Left lung (tissue), 10 donors: ENCODE results near the gene HEY2. TPM values are rescaled to one million over a fixed set of nuclear protein-coding genes. Genes with fewer than 3 reads are reported as not detected.

Experiments
- ATAC-seq: fragments of 200-7000 bp; cut with Tn5 transposase; one replicate; pipeline ENCODE4 v1.9.1; 2020; ENCODE audit warnings: moderate library complexity
- DNase-seq, 4 donors: peaks; one replicate each; pipeline ENCODE4 v3.0.0-alpha.2; 2013 to 2020
- H3K27ac ChIP-seq, 2 donors: fragments of 200-600 bp; sonication (generic) in 1 of 2; one replicate each; pipeline versions ENCODE4 v1.5.0 to v1.8.0; 2020 to 2021
- H3K27me3 ChIP-seq, 2 donors: fragments of 200-600 bp; sonication (generic) in 1 of 2; one replicate each; pipeline versions ENCODE4 v1.5.0 to v1.8.0; 2020 to 2021
- H3K36me3 ChIP-seq, 2 donors: fragments of 200-600 bp; sonication (generic) in 1 of 2; one replicate each; pipeline versions ENCODE4 v1.5.0 to v1.8.0; 2020 to 2021
- H3K4me1 ChIP-seq, 2 donors: fragments of 200-600 bp; one replicate each; pipeline ENCODE4 v1.8.0; 2021
- H3K4me3 ChIP-seq, 2 donors: fragments of 200-600 bp; sonication (generic) in 1 of 2; one replicate each; pipeline versions ENCODE4 v1.5.0 to v1.8.0; 2020 to 2021; ENCODE audit warnings: mild to moderate bottlenecking in 1 of 2
- H3K9me3 ChIP-seq, 2 donors: fragments of 200-600 bp; sonication (generic) in 1 of 2; one replicate each; pipeline versions ENCODE4 v1.5.0 to v1.8.0; 2020 to 2021
- CTCF ChIP-seq, 2 donors: fragments of 200-600 bp; sonication (generic) in 1 of 2; IDR thresholded peaks; one replicate each; pipeline versions ENCODE4 v1.5.0 to v1.8.0; 2021; ENCODE audit warnings: antibody characterized with exemption in 2 of 2
- intact Hi-C, 2 donors: fragments of 100-400 bp; cut with DNase I; formaldehyde crosslinking; loops; one replicate each; pipeline versions ENCODE4 v1.11.2 to v1.14.2; 2022
- polyA plus RNA-seq, 6 donors: library from polyadenylated mRNA; unstranded; fragments of 120-200 nt; gene quantifications; one replicate each; pipeline ENCODE4 v1.2.1, GENCODE V29; 2013; ENCODE audit not compliant: insufficient read length in 6 of 6
- total RNA-seq, 2 donors: library from RNA; stranded (reverse); fragmentation: NEBNext Ultra II Directional; extraction: Animal tissue kit (Norgen Biotek cat#: 25700); gene quantifications; one replicate each; pipeline ENCODE4 v1.2.1, GENCODE V29; 2021
- donor health status: DM: no; HTN: yes; CAD: no.
- donor health status: DM: no; HTN: no; CAD: no.

HEY2 gene
- total and polyA plus RNA-seq, 8 donors = 1.1 to 3.6 (median 1.5) TPM

DNA sequence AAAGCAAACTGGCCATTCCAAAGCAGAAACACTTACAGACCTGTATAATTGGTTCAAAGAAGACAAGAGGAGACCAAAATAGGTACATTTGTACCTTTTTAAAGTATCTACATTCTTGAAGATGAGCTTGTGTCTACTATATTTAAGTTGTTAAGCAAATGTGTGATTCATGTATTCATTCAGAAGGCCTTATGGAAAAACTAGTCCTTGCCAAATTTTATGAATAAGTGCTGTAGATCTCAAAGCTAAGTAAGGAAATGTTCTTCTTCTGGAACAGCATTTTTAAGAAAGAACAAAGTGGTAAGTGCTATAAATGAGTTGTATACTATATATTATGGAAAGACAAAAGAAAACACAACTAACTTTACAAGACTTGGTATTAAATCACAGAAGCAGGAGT, 22.2 kb upstream of the HEY2 start:
- Histone ChIP-seq H3K4me3 (no peak overlapping the region), H3K27ac (no peak overlapping the region), H3K9me3 (no peaks in the 10 kb centered on the region), H3K36me3 (no peaks in the 10 kb centered on the region), H3K27me3 (peaks cover 0 to 3% of the 10 kb centered on the region in 2 donors), H3K4me1 (no peaks in the 10 kb centered on the region)
- ATAC-seq (no peak), DNase-seq (no peak)
- intact Hi-C loops = no loop called here
- no peak for TF ChIP-seq CTCF (IDR thresholded peaks at IDR 0.05)

GRCh38 chr6:125728739-125729138, 20.7 kb upstream of the HEY2 start:
- no peak for TF ChIP-seq CTCF (IDR thresholded peaks at IDR 0.05)
- DNase-seq (no peak), ATAC-seq (no peak)
- Histone ChIP-seq H3K4me3 (no peak overlapping the region), H3K27me3 (peaks cover 0 to 11% of the 10 kb centered on the region in 2 donors), H3K4me1 (no peaks in the 10 kb centered on the region), H3K36me3 (no peaks in the 10 kb centered on the region), H3K27ac (no peak overlapping the region), H3K9me3 (no peaks in the 10 kb centered on the region)
- intact Hi-C loops = no loop called here

DNA sequence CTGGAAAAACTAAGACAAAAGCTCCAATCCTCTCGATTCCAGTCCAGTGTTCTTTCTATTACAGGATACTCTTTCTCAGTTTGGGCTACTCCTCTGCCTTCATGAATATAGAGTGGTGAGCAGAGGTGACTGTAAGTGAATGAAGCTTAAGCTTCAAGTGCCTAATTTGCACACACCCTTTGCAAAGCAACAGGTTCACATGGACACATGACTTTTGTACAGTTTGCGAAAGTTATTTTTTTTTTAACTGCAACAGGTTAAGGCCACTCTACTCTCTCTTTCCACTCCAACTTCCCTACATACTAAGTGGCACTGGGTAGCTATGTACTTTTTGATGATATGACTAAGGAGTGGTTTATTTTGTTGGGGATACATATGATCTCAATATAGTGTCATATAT, 19.4 kb upstream of the HEY2 start:
- ATAC-seq (no peak), DNase-seq (no peak)
- TF ChIP-seq CTCF (IDR thresholded peaks at IDR 0.05) = no peak
- intact Hi-C loops = no loop called here
- no peaks in the 10 kb centered on the region for H3K36me3 ChIP-seq
- no peaks in the 10 kb centered on the region for H3K9me3 ChIP-seq
- no peak overlapping the region for H3K4me3 ChIP-seq
- no peak overlapping the region for H3K27ac ChIP-seq
- H3K4me1 ChIP-seq = no peaks in the 10 kb centered on the region
- peaks cover 0 to 16% of the 10 kb centered on the region in 2 donors for H3K27me3 ChIP-seq

DNA sequence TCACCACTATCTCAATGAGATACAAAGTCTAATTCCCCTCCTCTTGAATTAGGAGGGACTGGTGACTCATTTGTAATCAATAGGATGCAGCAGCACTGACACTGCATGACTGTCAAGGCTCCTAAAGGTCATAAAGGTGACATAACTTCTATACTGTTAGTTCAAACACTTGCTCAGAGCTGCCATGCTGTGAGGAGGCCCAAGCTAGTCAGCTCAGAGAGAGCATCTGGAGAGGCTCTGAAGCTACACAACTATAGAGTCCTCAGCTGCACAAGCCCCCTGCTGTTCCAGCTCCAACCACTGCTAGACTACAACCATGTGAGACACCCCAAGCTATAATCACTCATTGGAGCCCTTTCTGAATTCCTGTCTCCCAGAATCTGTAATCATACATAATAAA, 17.0 kb upstream of the HEY2 start:
- Histone ChIP-seq H3K36me3 (no peaks in the 10 kb centered on the region), H3K9me3 (no peaks in the 10 kb centered on the region), H3K4me3 (no peak overlapping the region), H3K27ac (no peak overlapping the region), H3K4me1 (no peaks in the 10 kb centered on the region), H3K27me3 (peaks cover 0 to 16% of the 10 kb centered on the region in 2 donors)
- no peak for TF ChIP-seq CTCF (IDR thresholded peaks at IDR 0.05)
- DNase-seq = no peak
- ATAC-seq = no peak
- intact Hi-C loops = no loop called here

DNA sequence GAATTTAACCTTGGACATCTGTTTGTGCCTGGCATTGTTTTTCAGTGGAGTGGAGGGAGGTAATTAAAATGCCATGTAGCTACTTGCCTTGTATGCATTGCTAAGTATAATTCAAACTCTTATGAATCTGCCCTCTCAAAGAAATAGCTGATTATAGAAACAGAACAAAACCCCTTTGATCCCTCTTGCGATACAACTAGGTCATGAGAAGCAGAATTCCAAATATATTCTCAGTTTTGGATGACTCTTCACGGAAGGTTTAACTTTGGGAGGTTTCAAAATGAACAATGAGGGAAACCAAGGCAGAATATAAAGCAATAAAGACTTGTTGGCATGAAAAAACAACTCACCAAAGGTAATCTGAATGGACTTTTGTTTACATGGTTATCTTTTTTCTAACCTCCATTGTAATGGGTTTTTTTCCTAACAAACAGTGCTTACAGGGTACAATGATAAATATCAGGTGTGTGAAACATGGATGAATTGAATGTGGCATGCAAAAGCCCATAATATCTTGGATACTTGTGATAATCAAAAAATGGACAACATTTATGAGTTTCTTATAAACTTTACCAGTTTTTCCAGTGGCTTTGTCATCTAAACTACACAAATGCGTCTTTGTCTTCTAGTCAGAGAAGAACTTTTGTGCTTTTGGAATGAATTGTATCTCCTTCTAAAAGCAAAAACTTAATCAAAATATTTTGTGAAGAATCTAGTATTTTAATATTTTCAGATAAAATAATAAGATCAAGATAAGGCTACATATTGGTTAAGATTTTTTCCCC, 15.7 kb upstream of the HEY2 start:
- Histone ChIP-seq H3K9me3 (no peaks in the 10 kb centered on the region), H3K27me3 (peaks cover 0 to 16% of the 10 kb centered on the region in 2 donors), H3K27ac (no peak overlapping the region), H3K36me3 (no peaks in the 10 kb centered on the region), H3K4me1 (no peaks in the 10 kb centered on the region), H3K4me3 (no peak overlapping the region)
- TF ChIP-seq CTCF (IDR thresholded peaks at IDR 0.05) = no peak
- DNase-seq (no peak), ATAC-seq (no peak)
- intact Hi-C loops = no loop called here
